SK-N-SH (cell line): ENCODE data around the gene BRD1.

Source experiments
- CTCF ChIP-seq: fragments of 200-600 bp; sonication (generic); IDR thresholded peaks from 2 replicates; pipeline ENCODE4 v1.6.1; 2017; ENCODE audit warnings: antibody characterized with exemption, mild to moderate bottlenecking, moderate library complexity
- FOXJ3 ChIP-seq: sonication (generic); formaldehyde crosslinking; IDR thresholded peaks from 2 replicates; pipeline ENCODE4 v1.5.1; 2020; ENCODE audit warnings: mild to moderate bottlenecking, missing genetic modification reagents
- RAD21 ChIP-seq: IDR thresholded peaks from 2 replicates; pipeline ENCODE4 v1.6.1; 2012; ENCODE audit warnings: mild to moderate bottlenecking, low read length
- REST ChIP-seq: IDR thresholded peaks from 2 replicates; pipeline ENCODE4 v1.6.1; 2012; ENCODE audit warnings: mild to moderate bottlenecking, low read depth, low read length, moderate library complexity

GRCh38 chr22:49869086-49869830 is 41.6 kb upstream of the BRD1 start:
- TF ChIP-seq CTCF: no peak
- TF ChIP-seq REST: no peak
- no peak for TF ChIP-seq FOXJ3 (CRISPR knock-in tag)
- no peak for TF ChIP-seq RAD21
